HG03108 (cell line): ENCODE data around the gene EML3.
"Not testable (repeated sequence)": the region's sequence is repeated elsewhere in the genome, so short reads cannot be mapped to it uniquely, and the experiment has no call there.

Experiments
- ATAC-seq: cut with Tn5 transposase; IDR thresholded peaks from one replicate; pipeline ENCODE4 v1.9.1; 2021; ENCODE audit warnings: moderate library complexity; ENCODE audit not compliant: unreplicated experiment

The EML3 gene, protein sequence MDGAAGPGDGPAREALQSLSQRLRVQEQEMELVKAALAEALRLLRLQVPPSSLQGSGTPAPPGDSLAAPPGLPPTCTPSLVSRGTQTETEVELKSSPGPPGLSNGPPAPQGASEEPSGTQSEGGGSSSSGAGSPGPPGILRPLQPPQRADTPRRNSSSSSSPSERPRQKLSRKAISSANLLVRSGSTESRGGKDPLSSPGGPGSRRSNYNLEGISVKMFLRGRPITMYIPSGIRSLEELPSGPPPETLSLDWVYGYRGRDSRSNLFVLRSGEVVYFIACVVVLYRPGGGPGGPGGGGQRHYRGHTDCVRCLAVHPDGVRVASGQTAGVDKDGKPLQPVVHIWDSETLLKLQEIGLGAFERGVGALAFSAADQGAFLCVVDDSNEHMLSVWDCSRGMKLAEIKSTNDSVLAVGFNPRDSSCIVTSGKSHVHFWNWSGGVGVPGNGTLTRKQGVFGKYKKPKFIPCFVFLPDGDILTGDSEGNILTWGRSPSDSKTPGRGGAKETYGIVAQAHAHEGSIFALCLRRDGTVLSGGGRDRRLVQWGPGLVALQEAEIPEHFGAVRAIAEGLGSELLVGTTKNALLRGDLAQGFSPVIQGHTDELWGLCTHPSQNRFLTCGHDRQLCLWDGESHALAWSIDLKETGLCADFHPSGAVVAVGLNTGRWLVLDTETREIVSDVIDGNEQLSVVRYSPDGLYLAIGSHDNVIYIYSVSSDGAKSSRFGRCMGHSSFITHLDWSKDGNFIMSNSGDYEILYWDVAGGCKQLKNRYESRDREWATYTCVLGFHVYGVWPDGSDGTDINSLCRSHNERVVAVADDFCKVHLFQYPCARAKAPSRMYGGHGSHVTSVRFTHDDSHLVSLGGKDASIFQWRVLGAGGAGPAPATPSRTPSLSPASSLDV

DNA sequence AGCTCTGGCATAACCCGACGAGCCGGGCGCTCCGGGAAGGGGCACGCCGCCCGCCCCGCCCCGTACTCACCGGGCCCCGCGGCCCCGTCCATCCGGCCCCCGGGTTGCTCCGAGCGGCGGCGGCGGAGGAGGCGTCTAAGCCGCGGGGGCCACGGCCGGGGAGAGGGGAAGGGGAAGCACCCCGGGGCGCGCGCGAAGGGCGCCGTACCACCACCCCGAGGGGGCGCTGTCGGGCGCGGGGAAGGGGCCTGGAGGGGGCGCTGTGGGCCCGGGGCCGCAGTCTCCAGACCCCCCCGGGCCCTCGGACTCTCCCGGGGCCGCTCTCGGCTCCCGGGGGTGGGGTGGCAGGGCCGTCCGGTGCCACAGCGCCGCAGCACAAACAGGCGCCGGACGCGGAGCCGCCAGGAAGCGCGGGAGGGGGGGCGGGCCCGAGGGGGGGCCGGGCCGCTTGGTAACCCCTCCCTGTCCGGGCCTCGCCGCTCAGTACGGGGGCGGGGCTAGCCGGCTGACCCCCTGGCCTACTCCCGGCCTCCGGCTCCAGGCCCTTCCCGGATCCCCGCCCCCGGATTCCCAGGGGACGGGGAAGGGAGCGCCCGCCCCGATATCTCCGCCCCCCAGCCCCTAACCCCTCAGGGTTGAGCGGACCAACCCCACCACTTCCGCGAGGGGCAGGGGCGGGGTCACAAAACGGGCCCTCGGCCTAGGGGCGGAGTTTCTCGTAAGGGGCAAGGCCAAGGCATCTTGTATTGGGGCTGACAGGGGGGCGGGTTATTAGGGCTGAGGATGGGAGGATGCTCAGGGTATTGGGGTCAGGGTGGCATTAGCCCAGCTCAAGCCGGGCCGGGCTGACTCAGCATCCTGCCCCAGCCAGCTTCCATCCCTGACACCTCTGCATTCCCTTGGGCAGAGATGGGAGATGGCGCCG is at the start of gene EML3, which contains the start of gene ROM1:
Gene EML3, minus strand, starts transcription at position 410 of the 925 bp plus-strand sequence. Its CDS starts 318 bp downstream, at position 92.
Gene ROM1, plus strand, starts transcription at position 892 of the 925 bp plus-strand sequence. Its CDS starts 25 bp downstream, at position 917.
- peak; percentile 66 for ATAC-seq

GRCh38 chr11:62656796-62657429 is 44.3 kb upstream of the EML3 start:
- ATAC-seq = no peak

- no peak for ATAC-seq
Measured at GRCh38 chr11:62654297-62654696, 41.7 kb upstream of the EML3 start.

GRCh38 chr11:62652161-62653006 is 39.8 kb upstream of the EML3 start:
- no peak for ATAC-seq

- not testable (repeated sequence) for ATAC-seq
Measured at GRCh38 chr11:62650283-62650682, 37.7 kb upstream of the EML3 start.

DNA sequence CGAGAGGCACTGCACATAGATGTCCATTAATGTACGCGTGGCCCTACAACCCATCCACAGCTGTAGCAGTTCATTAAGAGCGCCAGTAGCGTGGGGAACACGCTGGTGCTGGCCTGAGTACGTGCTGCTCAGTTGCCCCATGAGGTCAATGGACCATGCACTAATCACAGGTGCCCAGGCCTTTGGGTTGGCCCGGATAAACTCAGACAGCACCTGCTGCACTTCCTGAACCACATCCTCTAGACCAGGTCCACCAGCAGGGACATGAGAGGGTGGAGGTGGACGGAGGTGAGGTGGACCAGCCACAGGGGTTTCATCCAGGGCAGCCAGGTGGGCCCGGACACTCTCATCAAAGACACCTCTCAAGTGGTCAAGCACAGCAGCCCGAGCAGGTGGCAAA is 36.9 kb upstream of the EML3 start:
- ATAC-seq = no peak

GRCh38 chr11:62648967-62649364 is 36.4 kb upstream of the EML3 start:
- ATAC-seq = no peak

DNA sequence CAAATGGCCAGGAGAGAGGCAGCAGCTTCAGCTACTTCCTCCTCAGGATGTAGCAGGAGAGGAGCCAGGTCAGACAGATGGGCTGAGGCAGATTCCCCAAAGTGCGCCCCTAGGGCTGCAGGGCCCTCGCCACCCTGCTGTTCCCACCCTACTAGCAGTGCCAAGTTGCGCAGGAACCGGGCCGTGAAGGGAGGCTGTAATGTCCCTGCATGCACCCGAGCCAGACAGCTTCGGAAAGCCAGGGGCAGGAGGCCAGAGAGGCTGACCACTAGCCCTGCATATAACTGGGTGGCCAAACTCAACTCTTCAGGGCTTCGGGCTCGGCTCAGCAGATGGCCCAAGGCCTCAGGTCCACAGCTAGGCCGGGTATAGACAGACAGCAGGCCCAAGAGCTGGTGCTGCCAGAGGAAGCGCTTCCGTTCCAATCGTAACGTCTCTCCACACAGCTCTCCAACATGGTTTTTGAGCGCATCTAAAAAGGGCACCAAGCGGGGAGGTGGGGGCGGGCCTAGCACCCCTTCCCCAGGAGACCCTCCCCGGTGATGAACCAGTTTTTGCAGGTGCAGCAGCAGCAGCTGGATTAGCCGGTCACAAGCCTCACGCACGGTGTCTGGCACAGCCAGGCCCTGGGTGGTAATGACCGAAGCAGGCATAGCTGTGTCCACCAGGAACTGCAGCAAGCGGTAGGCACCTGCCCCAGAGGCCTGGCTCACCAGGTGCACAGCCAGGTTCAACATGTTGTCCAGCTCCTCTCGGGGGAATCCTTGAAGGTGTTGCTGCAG is 35.8 kb upstream of the EML3 start:
- no peak for ATAC-seq

- ATAC-seq = no peak
Measured at GRCh38 chr11:62647609-62648005, 35.0 kb upstream of the EML3 start.

DNA sequence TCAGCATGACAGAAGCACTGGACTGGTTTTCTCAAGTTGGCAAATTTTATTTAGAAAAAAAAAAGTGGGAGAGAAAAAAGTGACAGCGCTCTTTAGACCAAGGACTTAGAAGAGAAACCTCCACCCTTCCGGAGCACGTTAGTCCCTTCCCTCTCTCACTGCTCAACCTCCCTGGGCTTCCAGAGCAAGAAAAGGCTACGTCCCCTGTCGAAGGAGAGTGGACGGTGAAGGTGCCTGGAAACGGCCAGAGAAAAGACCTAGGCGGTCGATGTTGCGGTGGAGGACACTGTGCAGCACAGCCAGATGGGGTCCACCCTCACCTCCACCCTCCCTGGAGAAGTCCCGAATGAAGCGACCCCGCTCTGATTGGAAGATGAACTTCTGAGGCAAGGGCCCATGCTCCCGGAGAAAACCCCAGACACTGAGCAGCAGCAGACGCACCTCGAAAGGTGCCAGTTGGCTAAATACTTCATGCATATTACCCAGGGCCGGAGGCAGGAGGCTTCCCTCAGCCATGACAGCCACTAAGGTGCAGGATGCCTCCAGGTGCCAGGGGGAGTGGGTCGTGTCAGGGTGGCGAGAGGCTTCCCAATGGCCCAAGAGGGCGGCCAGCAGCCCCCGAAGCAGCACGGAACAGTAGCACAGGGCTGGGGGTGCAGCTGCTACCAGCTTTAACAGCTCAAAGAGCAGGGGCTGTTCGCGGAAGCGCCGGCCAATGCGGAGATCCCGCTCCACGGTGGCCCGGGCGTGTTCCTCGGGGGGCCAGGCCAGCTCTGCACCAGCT is 34.4 kb upstream of the EML3 start:
- no peak for ATAC-seq

DNA sequence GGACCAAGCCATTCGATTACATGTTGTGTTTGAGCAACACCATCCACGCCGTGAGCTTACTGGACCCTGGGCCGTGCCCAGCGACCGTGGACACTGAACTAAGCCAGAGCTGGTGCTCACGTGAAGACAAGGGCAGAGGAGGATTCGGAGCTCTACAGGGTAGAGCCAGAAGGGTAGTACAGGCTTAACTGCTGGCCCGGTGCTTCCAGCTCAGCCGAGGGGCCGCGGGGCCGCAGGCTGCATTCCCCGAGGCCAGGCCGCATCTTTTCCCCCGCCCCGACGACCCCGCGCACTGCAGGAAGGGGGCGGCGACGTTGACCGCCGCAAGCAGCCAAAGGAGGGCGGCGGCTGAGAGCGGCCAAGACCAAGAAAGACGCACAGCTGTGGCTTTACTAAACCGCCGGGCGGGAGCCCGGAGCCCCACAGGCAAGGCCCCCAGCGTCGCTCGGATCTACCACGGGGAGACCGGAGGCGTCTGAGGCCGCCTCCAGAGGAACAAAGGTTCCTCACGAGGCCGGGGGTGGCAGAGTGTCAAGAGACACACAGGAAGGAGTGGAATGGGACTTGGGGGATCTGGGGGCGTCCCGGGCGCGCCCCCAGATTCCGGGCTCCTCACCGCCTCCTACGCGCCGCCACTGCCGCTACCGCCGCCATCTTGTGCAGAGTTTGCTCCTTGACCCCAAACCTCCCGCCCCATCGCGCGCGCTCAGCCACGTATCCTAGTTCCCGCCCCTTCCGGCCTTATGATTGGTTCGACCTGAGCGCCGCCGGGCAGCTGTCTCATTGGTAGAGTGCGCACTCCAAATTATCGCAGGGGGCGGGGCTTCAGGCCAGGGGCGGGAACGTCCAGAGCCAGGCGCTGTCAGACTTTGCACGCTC is 33.6 kb upstream of the EML3 start, which contains the start of gene GANAB:
Gene GANAB, minus strand, starts transcription at position 668 of the 879 bp plus-strand sequence. Its CDS starts 14 bp downstream, at position 654.
- peak; percentile 94 for ATAC-seq

DNA sequence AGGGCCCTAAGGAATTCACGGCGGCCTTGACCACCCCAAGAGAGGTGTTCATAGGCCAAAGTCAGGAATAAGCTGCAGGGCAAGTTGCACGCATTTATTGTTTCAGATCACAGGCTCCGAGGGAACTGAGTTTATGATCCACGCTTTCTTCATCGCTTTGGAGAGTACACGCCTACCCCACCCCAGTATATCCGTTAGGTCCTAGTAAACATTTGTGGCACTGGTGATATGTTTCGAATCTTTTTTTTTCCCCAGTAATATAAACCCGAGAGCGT is 33.0 kb upstream of the EML3 start:
- ATAC-seq = no peak

- ATAC-seq = no peak
Measured at GRCh38 chr11:62644220-62644619, 31.6 kb upstream of the EML3 start.

DNA sequence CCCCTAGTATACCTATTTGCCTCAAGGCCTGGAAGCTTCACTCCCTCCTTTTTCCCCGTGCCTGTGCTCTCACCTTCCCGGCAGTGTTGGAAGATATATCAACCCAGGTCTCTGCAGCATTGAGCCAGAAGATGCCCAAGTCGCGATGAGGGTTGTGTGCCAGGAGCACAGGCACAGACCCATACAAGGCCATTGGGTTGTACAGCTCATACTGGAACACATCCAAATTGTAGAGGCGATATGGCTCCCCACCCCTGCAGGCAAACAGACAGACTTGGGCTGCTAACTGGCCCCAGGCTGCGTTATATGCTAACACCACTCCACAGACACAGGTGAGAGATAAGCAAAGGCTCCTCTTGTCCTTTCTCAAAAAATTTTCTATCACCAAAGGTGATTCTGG is 19.9 kb upstream of the EML3 start:
- no peak for ATAC-seq

DNA sequence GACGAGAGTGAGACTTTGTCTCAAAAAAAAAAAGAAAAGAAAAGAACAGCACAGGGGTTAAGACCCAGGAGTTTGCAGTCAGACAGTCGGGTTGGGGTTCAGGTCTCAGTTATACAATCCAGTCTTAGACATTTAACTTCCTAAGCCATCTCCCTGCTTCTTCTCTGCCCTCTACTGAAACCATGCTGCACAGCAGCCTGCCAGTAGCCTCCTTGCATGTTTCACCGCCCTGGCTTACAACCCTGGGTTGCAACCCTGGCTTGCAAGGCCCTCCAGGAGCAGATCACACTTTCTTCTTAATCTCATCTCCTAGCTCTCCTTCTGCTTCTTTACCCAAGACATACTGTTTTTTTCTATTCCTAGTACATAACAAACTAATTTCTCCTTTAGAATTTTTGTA is 15.1 kb upstream of the EML3 start:
- ATAC-seq = no peak

DNA sequence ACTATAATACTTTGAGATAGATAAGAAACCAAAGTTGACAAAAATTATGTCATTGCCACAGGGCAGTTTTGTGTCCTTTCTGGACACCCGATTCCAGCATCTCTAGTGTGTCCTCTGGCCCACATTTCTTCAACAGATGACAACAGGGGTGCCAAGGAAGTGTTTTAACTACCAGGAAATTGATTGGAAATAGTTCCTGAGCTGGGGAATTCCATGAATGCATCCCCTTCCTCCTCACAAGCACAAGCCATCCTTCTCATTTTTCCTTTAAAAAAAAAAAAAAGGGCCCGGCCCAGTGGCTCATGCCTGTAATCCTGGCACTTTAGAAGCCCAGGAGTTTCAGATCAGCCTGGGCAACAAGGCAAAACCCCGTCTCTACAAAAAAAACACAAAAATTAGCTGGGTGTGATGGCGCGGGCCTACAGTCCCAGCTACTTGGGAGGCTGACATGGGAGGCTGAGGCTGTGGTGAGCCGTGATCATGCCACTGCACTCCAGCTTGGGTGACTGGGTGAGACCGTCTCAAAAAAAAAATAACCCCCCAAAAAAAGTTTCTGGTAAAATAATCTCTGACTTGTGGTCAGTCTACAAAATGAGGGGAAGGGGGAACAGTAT is 10.0 kb upstream of the EML3 start:
- no peak for ATAC-seq
